Central memory CD4-positive, alpha-beta T cell (primary cell): ENCODE results near the gene SHPK.

ENCODE experiments used
- DNase-seq: peaks from one replicate; pipeline ENCODE4 v3.0.0; 2022

SHPK gene

DNA sequence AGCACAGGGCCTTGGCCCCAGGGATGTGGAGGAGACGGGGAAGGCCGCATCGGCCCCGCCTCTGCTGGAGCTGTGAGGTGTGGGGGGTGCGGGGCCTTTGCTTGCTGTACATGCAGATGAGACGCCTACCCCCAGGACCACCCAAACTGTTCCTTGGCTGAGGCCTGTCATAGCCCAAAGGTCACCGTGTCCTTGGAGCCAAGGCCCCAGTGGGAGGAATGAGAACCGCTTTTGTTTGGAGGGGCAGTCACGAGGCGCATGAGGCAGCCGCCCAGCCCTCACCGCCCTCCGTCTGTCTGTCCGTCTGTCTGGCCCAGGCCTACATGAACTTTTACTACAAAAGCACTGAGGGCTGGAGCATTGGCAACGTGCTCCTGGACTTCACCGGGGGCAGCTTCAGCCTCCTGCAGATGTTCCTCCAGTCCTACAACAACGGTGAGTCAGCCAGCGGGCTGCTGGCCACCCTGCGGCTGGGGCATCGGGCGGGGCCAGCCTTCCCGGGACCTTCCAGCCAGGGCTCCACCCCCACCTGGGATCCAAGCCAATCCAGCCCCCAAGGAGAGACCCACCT, 23.6 kb upstream of the SHPK start:
- no peak for DNase-seq

DNA sequence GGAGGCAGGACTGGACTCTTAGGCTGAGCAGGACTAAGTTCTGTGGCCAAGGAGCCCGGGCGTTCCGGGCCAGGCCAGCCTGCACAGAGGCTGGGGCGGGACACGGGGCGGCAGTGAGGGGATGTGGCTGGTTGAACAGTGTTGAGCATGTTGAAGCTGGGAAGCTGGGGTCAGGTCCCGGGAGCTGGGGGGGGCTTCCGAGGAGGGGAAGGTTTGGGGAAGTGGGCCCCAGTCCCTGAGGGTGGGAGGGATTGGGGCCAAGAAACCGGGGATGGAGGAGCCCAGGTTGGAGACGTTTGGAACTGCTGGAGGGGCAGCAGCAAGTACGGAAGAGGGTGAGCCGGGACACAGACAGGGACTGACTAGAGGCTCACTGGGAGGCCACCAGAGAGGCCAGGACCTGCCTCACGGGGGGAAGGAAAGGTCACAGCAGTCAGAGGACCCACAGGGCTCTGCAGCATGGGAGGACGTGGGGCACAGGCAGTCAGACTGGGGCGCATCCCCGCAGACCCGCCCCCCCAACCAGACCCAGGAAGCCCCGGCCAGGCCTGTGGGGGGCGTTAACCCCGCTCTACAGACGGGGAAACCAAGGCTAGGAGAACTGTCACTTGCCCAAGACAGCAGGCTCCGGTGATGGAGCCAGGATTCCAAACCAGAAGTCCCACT, 22.9 kb upstream of the SHPK start:
- no peak for DNase-seq

DNA sequence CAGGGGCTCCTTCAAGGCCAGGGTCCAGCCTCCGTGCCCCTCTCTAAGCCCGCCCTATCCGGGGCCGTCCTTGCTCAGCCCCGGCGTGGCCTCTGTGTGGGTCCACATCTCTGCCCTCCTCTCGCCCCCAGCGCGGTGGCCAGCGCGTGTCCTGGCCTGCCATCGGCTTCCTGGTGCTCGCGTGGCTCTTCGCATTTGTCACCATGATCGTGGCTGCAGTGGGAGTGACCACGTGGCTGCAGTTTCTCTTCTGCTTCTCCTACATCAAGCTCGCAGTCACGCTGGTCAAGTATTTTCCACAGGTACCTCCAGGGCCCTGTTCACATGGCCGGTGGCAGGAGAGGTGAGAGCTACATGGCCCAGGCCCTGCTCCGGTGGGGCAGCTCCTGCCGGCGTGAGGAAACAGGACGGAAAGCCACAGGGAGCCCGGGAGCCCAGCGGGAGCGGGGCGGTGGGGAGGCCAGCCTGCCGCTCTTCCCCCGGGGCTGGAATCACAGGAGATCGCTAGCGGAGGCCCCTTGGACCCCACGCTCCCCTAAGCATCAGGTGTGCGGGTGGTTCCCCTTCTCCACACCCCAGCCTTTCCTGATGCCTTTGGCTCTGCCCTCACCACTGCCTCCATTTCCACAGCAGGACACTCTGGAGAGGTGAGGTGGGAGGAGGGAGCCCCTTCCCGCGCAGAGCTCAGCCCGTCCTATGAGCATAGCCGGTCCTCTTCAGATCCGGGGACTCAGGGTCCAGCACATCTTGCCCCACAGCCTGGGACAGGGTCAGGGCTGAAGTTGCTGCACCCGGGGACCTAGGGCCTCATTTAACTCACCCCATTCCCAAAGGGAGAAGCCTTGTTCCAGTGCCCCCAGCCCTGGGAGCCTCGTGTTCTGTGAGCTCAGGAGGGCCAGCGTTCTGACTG, 22.1 kb upstream of the SHPK start:
- DNase-seq: no peak

DNA sequence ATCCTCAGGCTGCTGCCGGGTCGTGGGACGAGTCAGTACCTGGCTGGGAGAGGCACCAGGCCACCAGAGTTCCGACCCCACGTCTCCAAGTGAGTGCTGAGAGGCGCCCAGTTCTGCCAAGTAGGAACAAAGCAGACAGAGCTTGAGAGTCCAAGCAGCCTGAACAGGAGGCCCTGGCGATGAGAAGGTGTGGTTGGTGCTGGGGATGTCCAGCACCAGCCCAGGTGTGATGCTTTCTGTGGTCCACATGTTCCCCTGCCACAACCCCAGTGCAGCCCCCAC, 21.5 kb upstream of the SHPK start:
- DNase-seq: no peak

DNA sequence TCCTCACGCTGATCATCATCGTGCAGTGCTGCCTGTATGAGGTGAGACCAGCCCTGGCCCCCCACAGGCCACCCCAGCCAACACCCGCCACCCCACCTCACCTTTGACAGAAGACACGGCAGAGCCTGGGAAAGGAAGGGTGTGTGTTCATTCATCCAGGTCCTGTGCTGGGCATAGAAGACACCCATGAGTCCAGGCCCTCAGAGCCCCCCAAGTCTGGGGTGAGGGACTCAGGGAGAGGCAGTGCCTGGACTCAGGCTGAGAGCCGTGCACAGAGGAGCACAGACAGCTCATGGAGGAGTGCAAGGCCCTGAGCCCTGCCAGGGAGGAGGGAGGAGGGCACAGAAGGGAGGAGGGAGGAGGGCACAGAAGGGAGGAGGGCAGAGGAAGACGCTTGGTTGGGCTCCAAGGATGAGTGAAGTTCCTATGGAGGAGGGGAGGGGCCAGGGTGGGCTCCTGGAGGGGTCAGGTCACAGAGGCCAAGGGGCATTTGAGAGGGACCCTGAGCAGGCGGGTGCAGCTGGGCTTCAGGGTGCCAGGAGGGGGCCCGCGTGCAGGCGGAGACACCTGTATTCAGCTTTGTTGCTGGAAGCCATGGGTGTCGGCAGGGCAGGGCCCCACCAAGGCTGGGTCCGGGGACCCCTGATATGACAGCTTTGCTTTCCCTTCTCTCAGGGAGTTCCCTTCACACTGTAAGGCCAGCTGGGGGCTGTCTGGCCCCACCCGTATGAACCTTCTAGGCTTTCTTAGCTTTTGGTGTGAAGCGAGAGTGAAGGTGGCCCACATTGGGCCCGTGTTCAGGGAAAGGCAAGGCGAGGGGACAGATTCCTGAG, 20.9 kb upstream of the SHPK start:
- no peak for DNase-seq

DNA sequence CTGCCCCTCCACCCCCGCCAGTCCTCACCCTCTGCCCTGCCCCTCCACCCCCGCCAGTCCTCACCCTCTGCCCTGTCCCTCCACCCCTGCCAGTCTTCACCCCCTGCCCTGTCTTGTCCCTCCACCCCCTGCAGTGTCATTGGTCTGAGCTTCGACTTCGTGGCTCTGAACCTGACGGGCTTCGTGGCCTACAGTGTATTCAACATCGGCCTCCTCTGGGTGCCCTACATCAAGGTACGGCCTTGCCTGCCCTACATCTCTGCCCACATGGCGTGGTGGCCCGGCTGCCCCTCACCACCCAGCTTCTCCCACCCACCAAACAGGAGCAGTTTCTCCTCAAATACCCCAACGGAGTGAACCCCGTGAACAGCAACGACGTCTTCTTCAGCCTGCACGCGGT, 20.3 kb upstream of the SHPK start:
- DNase-seq: no peak

DNA sequence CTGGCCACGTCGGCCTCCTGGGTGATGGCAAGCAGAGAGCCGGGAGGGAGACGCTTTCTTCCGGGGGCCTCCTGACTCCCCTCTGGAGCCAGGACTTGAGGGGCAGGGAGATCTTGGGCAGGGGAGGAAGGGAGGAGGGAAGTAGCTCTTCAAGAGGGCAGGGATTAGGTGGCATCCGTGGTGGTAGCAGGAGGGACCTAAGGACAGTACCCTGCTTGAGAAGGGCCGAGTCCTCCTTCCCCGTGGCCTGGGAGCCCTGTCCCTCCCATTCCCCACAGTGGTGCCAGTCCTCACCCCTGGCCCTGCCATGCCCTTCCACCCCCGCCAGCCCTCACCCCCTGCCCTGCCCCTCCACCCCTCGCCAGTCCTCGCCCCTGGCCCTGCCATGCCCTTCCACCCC, 19.7 kb upstream of the SHPK start:
- no peak for DNase-seq

DNA sequence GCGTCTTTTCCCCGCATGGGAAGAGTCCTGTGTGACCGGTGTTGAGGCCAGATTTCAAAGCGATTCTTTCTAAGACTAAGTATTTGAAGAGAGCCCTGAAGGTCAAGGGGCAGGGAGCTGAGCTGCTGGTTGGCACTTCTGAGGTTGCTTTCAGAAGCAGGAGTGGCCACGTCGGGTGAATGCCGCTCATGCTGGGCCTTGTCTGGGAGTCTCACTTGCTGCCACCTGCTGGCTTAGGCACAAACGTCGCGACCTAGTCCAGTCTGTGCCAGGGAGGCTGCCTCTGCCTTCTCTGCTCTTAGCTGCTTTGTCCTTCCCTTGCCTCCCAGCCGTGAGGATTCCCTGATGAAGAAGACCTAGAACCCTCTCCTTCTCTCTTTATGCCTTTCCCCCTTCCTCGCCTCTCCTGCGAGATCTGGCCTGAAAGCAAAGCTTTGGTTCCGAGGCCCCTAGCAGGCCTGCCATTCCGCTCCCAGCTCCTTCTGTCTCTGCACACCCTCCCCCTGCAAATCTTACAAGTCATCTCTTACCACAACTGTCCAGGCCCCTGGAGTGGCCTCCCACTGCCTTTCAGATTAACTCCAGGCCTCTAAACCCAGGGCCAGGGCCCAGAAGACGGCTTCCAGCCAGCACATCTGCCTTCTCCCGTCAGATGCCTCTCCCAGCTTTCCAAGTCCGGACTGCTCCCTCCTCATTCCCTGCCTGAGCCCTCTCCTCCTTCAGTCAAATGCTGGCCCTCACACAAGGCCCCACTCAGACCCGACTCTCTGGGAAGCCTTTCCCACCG, 11.9 kb upstream of the SHPK start:
- peak; percentile 7 for DNase-seq

DNA sequence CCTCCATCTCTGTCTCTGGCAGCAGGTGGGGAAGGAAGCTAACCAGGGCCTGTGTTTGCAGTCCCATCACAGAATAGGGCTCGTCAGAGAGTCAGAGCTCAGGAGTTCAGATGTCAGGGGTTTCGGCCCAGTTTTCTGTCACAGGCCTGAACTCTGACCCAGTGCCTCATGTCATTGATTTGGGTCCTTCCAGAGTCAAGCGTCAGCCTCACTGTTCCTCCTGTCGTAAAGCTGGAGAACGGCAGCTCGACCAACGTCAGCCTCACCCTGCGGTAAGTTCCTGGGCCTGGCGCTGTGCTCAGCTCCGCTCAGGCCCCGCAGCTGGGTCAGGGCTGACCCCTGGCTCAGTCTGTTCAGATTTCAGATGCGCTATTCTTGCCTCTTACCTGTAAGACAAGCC, 11.2 kb upstream of the SHPK start:
- no peak for DNase-seq

DNA sequence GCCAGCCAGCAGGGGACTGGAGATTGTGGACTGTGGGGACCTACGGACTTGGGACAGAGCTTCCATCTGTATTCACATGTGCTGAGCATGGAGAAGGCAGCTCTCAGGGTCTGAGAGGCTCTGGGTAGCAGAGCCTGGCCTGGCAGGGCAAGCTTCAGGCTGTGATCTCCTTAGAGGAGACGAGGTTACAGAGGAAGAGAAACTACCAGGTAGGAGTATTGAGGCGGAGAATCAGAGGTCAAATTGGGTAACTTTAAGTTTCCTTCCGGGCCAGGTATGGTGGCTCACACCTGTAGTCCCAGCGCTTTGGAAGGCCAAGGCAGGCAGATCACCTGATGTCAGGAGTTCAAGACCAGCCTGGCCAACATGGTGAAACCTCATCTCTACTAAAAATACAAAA, 9.3 kb upstream of the SHPK start:
- no peak for DNase-seq

DNA sequence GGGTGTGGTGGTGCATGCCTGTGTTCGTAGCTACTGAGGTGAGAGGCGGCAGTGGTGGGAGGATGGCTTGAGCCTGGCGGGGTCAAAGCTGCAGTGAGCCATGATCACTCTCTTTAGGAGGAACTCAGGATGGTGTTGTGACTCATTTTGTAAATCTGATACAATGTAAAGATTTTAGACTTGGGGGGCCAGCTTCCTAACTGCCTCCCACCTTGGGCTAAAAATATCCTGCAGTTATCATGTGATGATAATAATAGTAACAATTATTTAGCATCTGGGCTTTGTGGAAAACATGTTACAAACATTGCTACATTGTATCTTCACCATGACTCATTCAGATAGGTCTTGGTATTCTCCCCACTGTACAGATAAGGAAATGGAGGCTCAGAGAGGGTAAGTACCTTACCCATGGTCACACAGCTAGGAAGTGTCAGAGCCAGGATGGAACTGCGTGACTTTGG, 7.9 kb upstream of the SHPK start:
- DNase-seq: no peak

DNA sequence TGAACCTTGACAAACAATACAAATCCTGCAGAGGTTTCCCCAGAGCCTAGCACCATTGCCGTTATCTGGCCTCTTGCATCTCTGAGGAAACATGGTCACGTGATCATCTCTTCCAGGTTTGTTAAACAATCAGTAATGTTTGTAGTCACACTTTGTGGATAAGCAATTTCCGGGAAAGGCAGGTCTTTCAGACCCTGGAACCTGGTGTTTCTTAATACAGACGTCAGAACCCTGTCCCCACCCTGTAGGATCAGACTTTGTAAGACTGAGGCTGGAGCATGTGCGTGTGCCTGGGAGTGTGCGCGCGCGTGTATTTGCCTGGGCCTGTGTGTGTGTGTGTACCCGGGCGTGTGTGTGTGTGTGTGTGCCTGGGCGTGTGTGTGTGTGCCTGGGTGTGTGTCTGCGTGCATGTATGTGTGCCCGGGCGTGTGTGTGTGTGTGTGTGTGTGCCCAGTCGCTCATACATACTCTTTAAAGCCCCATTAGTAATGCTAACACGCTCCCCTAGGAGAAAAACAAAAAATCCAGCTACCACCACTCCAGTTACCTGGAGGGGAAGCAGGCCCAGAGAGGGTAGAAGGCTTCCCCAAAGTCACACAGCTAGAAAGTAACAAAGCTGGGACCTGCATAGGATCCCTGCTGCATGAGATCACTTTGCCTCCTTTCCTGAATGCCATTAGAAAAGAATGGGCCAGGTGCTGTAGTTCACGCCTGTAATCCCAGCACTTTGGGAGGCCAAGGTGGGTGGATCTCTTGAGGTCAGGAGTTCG, 5.9 kb upstream of the SHPK start:
- no peak for DNase-seq

DNA sequence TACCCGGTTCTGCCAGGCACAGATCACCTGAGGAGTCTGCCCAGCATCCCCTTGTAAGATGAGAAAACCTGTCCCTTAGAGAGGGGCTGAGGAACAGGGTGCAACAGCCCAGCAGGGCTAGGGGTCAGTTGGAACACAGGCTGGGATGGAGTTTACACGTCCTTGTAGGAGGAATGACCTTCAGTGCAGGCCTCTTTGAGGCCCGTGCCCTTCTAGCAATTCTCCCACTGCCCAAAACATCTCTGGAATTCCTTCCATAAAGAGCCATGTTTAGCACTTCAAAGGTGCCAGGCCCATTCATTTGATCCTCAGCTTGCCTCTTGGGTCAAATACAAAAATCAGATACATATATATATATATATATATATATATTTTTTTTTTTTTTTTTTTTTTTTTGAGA, 5.0 kb upstream of the SHPK start:
- no peak for DNase-seq

DNA sequence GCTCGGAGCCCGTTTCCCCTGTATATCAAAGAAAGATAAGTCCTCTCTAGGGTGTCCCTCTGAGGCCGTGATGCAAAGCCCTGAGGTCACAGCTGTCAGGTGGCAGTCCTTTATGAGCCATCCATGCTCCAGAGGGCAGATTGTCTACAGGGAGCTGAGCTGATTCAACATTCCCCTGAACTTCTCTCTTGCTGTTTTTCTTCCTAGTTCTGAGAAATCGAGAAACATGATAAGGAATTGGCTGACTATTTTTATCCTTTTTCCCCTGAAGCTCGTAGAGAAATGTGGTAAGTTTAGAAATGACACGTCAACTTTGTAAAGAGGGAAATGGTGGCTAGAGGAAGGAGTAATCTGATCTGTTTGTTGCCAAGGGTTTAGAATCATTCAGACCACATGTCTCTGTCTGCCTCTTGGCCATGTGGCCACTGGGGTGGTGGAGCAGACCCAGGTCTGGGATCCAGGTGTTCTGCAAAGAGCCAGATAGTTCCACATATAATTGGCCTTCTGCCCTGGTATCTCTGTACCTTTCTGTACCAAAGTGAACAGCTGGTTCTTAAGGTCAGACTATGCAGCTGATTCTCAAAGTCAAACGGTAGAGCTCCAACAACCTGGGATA, 4.0 kb upstream of the SHPK start:
- DNase-seq: no peak

DNA sequence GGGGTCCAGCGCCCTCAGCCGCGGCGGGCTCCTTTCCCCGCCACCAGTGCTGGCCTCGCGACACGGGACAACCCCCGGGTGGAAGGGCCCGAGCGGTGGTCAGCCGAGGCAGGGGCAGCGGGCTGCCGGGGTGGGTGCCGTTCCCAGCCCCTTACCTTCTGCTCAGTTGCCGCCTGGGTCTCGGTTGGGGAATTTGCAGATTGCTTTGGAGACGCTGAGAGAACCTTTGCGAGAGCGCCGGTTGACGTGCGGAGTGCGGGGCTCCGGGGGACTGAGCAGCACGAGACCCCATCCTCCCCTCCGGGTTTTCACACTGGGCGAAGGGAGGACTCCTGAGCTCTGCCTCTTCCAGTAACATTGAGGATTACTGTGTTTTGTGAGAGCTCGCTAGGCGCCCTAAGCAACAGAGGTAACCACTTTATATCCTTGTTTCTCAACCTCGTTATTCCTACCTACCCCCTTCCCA, 891 bp upstream of the SHPK start:
- peak; percentile 5 for DNase-seq

DNA sequence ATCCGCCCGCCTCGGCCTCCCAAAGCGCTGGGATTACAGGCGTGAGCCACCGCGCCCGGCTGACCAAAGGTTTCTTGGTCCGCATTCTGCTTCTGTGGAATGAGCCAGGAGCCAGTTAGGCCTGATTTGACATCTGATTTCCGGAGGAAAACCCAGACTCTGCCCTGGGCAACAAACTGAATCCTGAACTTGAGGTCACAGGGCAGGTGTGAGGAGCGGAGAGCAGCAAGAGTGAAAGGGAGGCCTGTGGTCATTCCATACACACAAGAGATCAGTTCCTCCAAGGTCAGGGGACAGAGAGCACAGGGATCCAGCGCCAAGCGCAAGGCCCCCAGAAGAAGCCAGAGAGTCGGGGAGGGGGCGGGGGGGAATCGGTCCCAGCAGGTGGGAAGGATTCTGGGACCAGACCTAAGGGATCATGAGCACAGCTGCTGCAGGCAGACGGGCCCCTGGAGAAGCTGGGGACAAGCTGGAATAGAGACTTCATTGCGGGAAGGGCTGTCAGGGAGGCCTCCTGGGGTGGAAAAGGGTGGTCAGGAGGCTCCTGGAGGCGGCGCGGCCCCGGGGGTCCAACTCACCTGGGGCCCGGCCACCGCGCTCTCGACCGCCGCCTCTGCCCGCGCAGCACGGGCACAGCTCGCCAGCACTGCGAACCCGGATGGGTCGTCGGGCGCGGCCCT, 436 bp downstream of the SHPK start:
- no peak for DNase-seq

DNA sequence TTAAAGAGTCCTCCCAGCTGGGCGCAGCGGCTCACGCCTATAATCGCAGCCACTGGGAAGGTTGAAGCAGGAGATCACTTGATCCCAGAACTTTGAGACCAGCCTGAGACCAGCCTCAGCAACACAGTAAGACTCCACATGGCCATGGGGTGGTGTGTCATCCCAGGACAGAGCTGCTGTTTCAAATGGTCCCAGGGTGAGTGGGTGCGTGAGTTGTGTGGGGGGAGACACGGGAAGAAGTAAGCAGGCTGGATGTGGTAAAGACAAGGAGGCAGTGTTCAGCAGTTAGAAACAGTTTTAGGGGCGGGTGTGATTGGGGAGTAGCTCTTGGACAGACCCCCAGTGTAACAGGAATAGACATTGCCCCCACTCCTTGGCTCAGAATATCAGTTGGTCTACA, 3.8 kb downstream of the SHPK start:
- no peak for DNase-seq

DNA sequence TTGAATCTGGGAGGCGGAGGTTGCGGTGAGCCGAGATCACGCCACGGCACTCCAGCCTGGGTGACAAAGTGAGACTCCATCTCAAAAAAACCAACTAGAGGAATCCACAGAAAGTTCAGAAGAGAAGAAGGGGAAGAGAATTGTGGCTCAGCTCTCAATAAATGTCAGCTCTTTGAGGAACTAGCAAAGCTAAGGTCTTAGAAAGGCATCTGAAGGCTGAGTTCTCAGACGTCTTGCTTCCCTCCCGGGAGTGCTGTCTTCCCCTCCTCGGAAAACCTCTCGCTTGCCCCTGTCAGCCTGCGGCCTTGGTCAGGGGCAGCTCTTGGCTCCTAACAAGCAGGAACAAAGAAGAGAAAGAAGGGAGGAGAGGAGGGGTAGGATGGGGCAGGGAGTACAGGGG, 5.3 kb downstream of the SHPK start:
- no peak for DNase-seq

DNA sequence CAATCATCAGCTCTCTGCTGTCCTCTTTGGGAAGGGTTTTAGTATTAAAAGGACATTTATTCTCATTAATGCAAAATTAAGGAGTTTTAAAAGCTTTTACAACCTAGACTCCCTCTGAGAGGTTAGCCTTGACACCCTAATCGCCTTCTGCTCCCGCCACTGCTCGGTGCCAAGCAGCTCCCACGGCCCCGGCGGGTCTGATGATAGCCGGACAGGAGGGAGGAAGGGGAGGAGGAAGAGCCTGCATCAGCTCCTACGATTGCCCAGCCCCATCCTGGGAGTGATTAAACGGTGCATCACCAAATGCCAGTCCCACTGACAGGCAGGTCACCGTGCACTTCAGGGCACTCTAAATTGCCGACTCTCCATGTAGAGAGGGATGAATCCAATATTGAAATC, 8.3 kb downstream of the SHPK start:
- no peak for DNase-seq
